GM12878 (cell line): Measurements from ENCODE around the gene RFC1. TPM values are rescaled to one million over a fixed set of nuclear protein-coding genes. Genes with fewer than 3 reads are reported as not detected.

Experiments
- BHLHE40 ChIP-seq, 2 experiments: fragments of 450-650 bp in 1 of 2; IDR thresholded peaks; 2 replicates each; pipeline ENCODE4 v1.6.1; 2011 to 2017; ENCODE audit warnings: low read depth in 2 of 2, borderline replicate concordance in 1 of 2, improper control_type of control experiment in 1 of 2, low read length in 1 of 2, mild to moderate bottlenecking in 1 of 2
- BRCA1 ChIP-seq: IDR thresholded peaks from 2 replicates; pipeline ENCODE4 v1.6.1; 2011; ENCODE audit warnings: low read depth, low read length, improper control_type of control experiment
- CBX5 ChIP-seq: sonication (generic); IDR thresholded peaks from 2 replicates; pipeline ENCODE4 v1.6.1; 2016; ENCODE audit warnings: low read depth, moderate library complexity, mild to moderate bottlenecking, inconsistent platforms
- CEBPZ ChIP-seq: fragments of 150-350 bp; IDR thresholded peaks from 2 replicates; pipeline ENCODE4 v1.6.1; 2016; ENCODE audit warnings: low read depth, low read length
- CREB1 ChIP-seq: IDR thresholded peaks from 2 replicates; pipeline ENCODE4 v1.6.1; 2012; ENCODE audit warnings: low read depth, mild to moderate bottlenecking, inconsistent platforms
- CREM ChIP-seq: IDR thresholded peaks from 2 replicates; pipeline ENCODE4 v1.6.1; 2014; ENCODE audit warnings: antibody characterized with exemption, low read depth
- FOXK2 ChIP-seq: fragments of 450-650 bp; IDR thresholded peaks from 2 replicates; pipeline ENCODE4 v1.6.1; 2017; ENCODE audit warnings: mild to moderate bottlenecking, moderate library complexity
- FOXM1 ChIP-seq: IDR thresholded peaks from 2 replicates; pipeline ENCODE4 v1.6.1; 2012; ENCODE audit warnings: low read depth, mild to moderate bottlenecking, inconsistent platforms, low read length, moderate library complexity
- GATAD2B ChIP-seq: fragments of 450-650 bp; conservative IDR thresholded peaks from 2 replicates; pipeline ENCODE4 v1.6.1; 2017; ENCODE audit warnings: low read depth, mild to moderate bottlenecking, moderate library complexity
- IRF3 ChIP-seq: fragments of 450-650 bp; IDR thresholded peaks from 2 replicates; pipeline ENCODE4 v1.6.1; 2014; ENCODE audit warnings: mild to moderate bottlenecking
- IRF4 ChIP-seq: IDR thresholded peaks from 2 replicates; pipeline ENCODE4 v1.6.1; 2011; ENCODE audit warnings: low read depth, low read length
- JUNB ChIP-seq: IDR thresholded peaks from 2 replicates; pipeline ENCODE4 v1.6.1; 2016; ENCODE audit warnings: antibody characterized with exemption, mild to moderate bottlenecking
- MEF2A ChIP-seq: IDR thresholded peaks from 2 replicates; pipeline ENCODE4 v1.6.1; 2011; ENCODE audit warnings: low read depth, mild to moderate bottlenecking, low read length, moderate library complexity; ENCODE audit not compliant: insufficient read depth
- NBN ChIP-seq: fragments of 450-650 bp; IDR thresholded peaks from 2 replicates; pipeline ENCODE4 v1.6.1; 2016
- PAX5 ChIP-seq: IDR thresholded peaks from 2 replicates; pipeline ENCODE4 v1.6.1; 2011; ENCODE audit warnings: low read depth, low read length, borderline replicate concordance
- RELB ChIP-seq: fragments of 450-650 bp; IDR thresholded peaks from 2 replicates; pipeline ENCODE4 v1.6.1; 2017; ENCODE audit warnings: low read depth, mild to moderate bottlenecking, moderate library complexity
- RFX5 ChIP-seq: IDR thresholded peaks from 2 replicates; pipeline ENCODE4 v1.6.1; 2011; ENCODE audit warnings: low read depth, low read length, improper control_type of control experiment
- SMAD1 ChIP-seq: fragments of 450-650 bp; IDR thresholded peaks from 2 replicates; pipeline ENCODE4 v1.6.1; 2018; ENCODE audit warnings: mild to moderate bottlenecking, low read depth; ENCODE audit not compliant: partially characterized antibody
- SMARCA5 ChIP-seq: fragments of 450-650 bp; IDR thresholded peaks from 2 replicates; pipeline ENCODE4 v1.6.1; 2017; ENCODE audit warnings: mild to moderate bottlenecking
- SMC3 ChIP-seq: IDR thresholded peaks from 2 replicates; pipeline ENCODE4 v1.6.1; 2011; ENCODE audit warnings: low read length, improper control_type of control experiment, borderline replicate concordance
- SREBF1 ChIP-seq: IDR thresholded peaks from 2 replicates; pipeline ENCODE4 v1.6.1; 2012; ENCODE audit warnings: mild to moderate bottlenecking, low read length
- SUPT20H ChIP-seq: IDR thresholded peaks from 2 replicates; pipeline ENCODE4 v1.6.1; 2011; ENCODE audit warnings: low read depth, mild to moderate bottlenecking, low read length, moderate library complexity, borderline replicate concordance; ENCODE audit not compliant: control insufficient read depth
- ZNF207 ChIP-seq: fragments of 450-650 bp; IDR thresholded peaks from 2 replicates; pipeline ENCODE4 v1.6.1; 2014; ENCODE audit warnings: antibody characterized with exemption, mild to moderate bottlenecking, borderline replicate concordance
- polyA plus RNA-seq, 11 experiments: library from polyadenylated mRNA; depleted of rRNA in 4 of 11; unstranded in 6 of 11; stranded (reverse) in 5 of 11; fragments of >200 nt; fragmentation: Nextera tagmentation in 4 of 11; fragmentation: Illumina TruSeq in 1 of 11; extraction: Ambion mirVana in 4 of 11; extraction: Trizol in 1 of 11; gene quantifications; 1 replicate in 1 of 11; 2 replicates in 10 of 11; pipeline versions ENCODE4 v1.2.1 to v1.2.3, GENCODE V29; 2011 to 2016; ENCODE audit warnings: inconsistent platforms in 2 of 11, missing spikeins in 2 of 11, low read depth in 1 of 11
- total RNA-seq, 4 experiments: library from RNA; depleted of rRNA in 3 of 4; stranded (reverse); fragments of >200 nt in 3 of 4; fragmentation: Illumina TruSeq in 1 of 4; extraction: Trizol in 1 of 4; gene quantifications; 2 replicates each; pipeline versions ENCODE4 v1.2.1 to v1.2.3, GENCODE V29; 2013 to 2021

RFC1 gene
- total and polyA plus RNA-seq, 10 of the 15 experiments (the other 5 are each of a cell fraction or from before 2014, with no cell fraction given), result 22.5 to 67.8 (median 40.3) TPM

GRCh38 chr4:39353478-39354253, 12.5 kb downstream of the RFC1 start (continued):
- peak; percentile 56; the same call in 1 of the 2 replicates for TF ChIP-seq CREB1
- no peak for TF ChIP-seq SUPT20H
- no peak for TF ChIP-seq SMC3
- TF ChIP-seq JUNB, result peak; percentile 96
- 0 out of 2 replicates have a peak, but pooled peaks have one; percentile 12 for TF ChIP-seq SREBF1
- TF ChIP-seq FOXK2, result no peak
- TF ChIP-seq IRF4, result peak; percentile 69
- TF ChIP-seq GATAD2B, result no peak; the same call in 1 of the 2 replicates
- TF ChIP-seq SMAD1, result no peak
- TF ChIP-seq SMARCA5, result peak; percentile 70; the same call in 1 of the 2 replicates
- TF ChIP-seq NBN, result peak; percentile 58
- peak; percentile 84 for TF ChIP-seq RELB
- TF ChIP-seq IRF3, result no peak
- peak; percentile 36; the same call in 1 of the 2 replicates for TF ChIP-seq CBX5
- no peak for TF ChIP-seq CEBPZ
- peak; percentile 48; the same call in 1 of the 2 replicates for TF ChIP-seq CREM
- TF ChIP-seq ZNF207, result no peak
- TF ChIP-seq BRCA1, result no peak
- TF ChIP-seq FOXM1, result peak; percentile 78; the same call in 1 of the 2 replicates
- TF ChIP-seq MEF2A, result peak; percentile 62; the same call in 1 of the 2 replicates
- TF ChIP-seq PAX5, result no peak
- TF ChIP-seq BHLHE40 (IDR thresholded peaks at IDR 0.05; ENCODE audit: borderline replicate concordance in 1 of 2, low read depth in 2 of 2, low read length in 1 of 2), result peak in 1 of 2 experiments; percentile 45; a peak in 2 of 4 replicates
- no peak for TF ChIP-seq RFX5
